GM12875 (cell line): ENCODE data around the gene RNF208.

Experiments
- H3K4me3 ChIP-seq: one replicate; pipeline ENCODE4 v1.5.1; 2011; ENCODE audit warnings: low read depth, low read length, control low read depth
- CTCF ChIP-seq: IDR thresholded peaks from 2 replicates; pipeline ENCODE4 v1.5.1; 2011; ENCODE audit warnings: low read depth, mild to moderate bottlenecking, control low read depth, inconsistent platforms, low read length, moderate library complexity, borderline replicate concordance; ENCODE audit not compliant: insufficient read depth

The RNF208 gene

GRCh38 chr9:137185921-137186320 lies 36.1 kb downstream of the RNF208 start:
- TF ChIP-seq CTCF = no peak
- H3K4me3 ChIP-seq = no peak overlapping the region

GRCh38 chr9:137184881-137185660 lies 37.0 kb downstream of the RNF208 start:
- TF ChIP-seq CTCF = no peak
- no peak overlapping the region for H3K4me3 ChIP-seq

- H3K4me3 ChIP-seq = no peak overlapping the region
- no peak for TF ChIP-seq CTCF
Measured at GRCh38 chr9:137183980-137184595, 38.0 kb downstream of the RNF208 start.

- no peak for TF ChIP-seq CTCF
Measured at GRCh38 chr9:137182836-137183235, 39.2 kb downstream of the RNF208 start.

GRCh38 chr9:137181680-137182079 lies 40.4 kb downstream of the RNF208 start:
- no peak for TF ChIP-seq CTCF
- no peak overlapping the region for H3K4me3 ChIP-seq

More at GRCh38 chr9:137182836-137183235, 39.2 kb downstream of the RNF208 start:
- H3K4me3 ChIP-seq = no peak overlapping the region

GRCh38 chr9:137180491-137180890 lies 41.5 kb downstream of the RNF208 start:
- no peak for TF ChIP-seq CTCF
- H3K4me3 ChIP-seq = no peak overlapping the region

GRCh38 chr9:137179761-137180160 lies 42.3 kb downstream of the RNF208 start:
- no peak for TF ChIP-seq CTCF
- H3K4me3 ChIP-seq = no peak overlapping the region
